EH (cell line): ENCODE results near the gene SIK3.
"Not testable (repeated sequence)": the region's sequence is repeated elsewhere in the genome, so short reads cannot be mapped to it uniquely, and the experiment has no call there.

ENCODE experiments used
- DNase-seq: peaks from one replicate; pipeline ENCODE4 v3.0.0-alpha.2; 2015; ENCODE audit warnings: low read depth

Gene SIK3

DNA sequence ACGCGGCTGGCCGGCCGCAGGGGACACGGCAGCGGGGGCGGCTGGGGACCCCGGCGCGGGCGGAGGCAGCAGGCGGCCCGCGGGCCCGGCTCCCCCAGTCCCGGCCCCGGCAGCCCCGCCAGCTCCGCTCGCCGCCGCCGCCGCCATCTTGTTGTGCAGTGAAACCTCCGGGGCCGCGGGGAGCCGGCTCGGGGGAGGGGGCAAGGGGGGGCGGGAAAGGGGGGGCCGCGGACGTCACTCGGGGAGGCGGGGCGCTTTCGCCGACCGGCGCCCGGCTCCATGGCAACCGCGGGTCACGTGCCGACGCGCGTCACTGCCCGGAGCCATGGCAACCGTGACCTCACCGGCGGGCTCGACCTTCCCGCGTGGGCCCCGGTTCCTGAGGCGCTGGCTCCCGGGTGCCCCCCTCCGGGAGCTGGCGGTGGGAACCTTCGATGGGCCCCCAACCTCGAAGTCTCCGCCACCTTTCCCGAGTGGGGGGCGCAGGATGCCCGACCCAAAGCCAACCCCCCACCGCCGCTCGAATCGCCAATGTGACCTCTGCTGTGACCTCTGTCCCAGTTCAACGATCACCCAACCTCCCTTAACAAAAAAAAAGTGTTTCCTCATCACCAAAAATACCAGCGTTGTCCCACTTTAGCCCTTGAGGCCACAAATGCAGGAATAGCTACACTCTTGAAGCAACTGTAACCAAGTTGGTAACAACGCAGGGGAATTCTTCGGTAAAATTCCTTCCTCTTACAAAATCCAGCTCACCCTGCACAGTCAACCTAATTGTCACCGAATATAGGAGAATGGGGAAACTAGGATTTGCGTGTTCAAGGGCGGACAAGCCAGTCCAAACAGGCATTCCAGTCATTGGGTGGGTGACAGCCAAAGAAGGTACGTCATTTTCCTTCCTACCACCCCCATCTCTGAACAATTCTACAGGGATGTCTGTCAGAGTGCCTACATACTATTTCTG, at the start of gene SIK3:
Gene SIK3, minus strand, starts transcription at position 160 of the 964 bp plus-strand sequence. Its CDS starts 13 bp downstream, at position 147.
- peak; percentile 91 for DNase-seq

- peak; percentile 46 for DNase-seq
Measured at GRCh38 chr11:117146521-117146920, 48.3 kb upstream of the SIK3 start.

- DNase-seq = peak; percentile 54
Measured at GRCh38 chr11:117145393-117145761, 47.1 kb upstream of the SIK3 start.

DNA sequence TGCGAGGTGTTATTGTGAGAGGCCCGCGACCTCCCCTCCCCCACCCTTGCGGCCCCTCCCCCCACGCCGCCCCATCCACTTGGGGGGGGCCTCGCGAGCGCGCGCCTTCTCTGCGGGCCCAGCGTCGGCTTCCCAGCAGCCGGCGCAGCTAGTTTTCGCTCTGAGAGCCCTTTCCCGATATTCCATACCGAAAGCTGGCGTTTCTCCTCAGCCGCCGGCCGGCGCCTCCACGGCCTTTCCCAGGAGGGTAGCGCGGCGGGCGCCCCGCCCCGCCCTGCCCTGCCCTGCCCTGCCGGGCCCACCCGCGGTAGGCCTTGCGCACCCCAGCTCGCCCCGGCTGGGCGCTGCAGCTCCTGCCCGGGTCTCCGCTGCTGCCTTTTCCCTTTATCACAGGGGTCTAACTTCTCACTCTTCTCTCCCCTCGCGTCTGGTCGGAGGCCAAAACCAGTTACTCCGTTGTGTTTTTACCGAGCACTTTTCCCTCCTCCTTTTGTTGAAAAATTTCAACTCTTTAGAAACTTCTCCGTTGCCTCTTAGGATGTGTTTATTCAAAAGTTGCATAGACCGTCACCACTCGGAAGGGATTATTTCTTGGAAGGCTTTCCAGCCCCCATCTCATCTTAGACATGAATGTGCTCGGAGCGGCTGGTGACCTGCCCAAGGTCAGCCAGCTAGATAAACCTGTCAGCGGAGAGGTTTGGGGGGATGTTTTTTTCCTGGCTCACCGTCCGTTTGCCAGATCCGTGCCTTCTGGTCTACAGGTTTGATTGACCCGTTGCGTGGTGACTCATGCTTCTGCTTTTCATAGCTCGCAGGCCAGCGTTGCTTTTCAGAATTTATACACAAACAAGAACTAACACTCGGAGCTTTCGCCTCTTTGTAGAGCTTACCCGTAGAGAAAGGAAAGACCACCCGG, 46.5 kb upstream of the SIK3 start:
- peak; percentile 79 for DNase-seq

DNA sequence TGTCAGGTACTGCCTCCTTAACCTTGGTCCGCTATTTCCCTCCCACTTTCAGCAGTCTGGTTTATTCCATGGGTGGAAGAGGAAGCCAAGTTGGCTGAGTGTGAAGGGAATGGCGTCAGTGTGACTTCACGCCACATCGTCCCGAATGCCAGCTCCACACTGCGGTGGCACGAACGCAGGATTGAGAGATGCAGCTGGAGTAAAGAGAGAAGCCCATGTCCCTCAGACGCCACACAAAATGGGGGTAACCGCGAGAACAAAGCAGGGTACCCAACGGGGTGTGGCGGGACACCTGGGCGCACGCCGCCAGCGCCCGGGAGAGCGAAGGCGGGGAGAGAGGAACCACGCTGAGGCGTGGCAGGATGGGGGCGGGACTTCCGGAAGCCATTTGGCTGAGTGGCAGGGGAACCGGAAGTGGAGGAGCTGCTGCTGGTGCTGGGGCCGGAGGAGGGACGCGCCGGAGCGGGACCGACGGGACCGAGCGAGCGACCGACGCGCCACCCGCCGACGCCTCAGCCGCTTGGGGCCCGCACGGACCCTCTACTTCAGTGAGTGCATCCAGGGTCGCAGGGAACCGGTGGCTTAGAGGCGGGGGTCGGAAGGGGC, 45.7 kb upstream of the SIK3 start, which contains the start of gene PAFAH1B2:
Gene PAFAH1B2, plus strand, starts transcription at position 417 of the 606 bp plus-strand sequence. CDS start 8,161 bp downstream, outside the sequence.
- DNase-seq = peak; percentile 95

GRCh38 chr11:117143390-117143789, 45.2 kb upstream of the SIK3 start:
- peak; percentile 59 for DNase-seq

DNA sequence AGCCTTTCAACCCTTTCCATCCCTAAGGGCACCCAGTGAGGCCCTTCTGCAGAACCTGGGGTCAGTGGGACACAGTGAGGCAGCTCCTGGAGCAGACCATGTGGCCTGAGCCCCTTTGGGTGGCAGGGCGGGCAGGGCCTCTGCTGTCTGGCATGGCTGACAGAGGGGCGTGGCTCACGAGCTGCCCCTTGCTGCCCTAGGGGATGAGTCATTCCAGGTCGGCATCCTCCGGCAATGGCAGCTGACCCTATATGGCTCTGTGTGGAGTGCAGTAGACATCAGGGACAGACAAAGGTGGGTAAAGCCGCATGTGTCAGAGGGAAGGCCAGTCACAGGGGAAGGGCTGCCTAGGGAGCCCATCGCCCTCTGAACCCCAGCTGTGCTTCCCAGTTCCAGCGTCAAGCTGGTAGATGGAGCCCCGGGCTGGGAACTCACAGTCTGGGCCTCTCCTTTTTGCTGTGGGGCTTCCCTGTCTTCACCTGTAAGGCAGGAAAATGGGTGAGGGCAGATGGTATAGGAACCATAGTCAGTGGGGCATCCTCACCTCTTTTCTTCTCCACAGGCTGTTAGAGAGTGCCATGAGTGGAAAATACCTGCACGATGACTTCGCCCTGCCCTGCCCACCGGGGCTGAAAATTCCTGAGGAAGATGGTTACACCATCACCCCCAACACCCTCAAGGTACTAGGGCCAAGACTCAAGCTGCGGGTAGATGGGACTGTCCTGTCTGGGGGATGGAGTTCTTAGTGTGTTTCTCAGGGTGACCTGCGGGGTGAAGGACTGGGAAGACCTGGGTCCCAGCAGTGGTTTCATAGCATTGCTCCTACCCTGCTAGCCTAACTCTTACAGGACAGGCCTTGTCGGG, 39.2 kb upstream of the SIK3 start:
- DNase-seq = not testable (repeated sequence)

- DNase-seq = not testable (repeated sequence)
Measured at GRCh38 chr11:117134979-117135378, 36.8 kb upstream of the SIK3 start.

DNA sequence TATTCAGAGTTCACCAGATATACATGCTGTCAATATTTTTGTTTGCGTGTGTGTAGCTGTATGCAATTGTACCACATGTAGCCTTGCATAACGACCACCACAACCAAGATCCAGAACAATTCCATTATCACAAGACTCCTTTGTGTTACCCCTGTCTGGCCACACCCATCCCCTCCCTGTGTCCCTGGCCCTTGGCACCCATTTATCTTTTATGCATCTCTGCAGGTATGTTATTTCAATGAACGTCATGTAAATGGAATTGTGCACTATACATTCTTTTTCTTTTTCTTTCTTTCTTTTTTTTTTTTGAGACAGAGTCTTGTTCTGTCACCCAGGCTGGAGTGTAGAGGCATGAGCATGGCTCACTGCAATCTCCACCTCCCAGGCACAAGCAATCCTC, 36.2 kb upstream of the SIK3 start:
- no peak for DNase-seq

- no peak for DNase-seq
Measured at GRCh38 chr11:117130879-117131278, 32.7 kb upstream of the SIK3 start.

GRCh38 chr11:117130396-117130795, 32.2 kb upstream of the SIK3 start:
- DNase-seq = not testable (repeated sequence)

DNA sequence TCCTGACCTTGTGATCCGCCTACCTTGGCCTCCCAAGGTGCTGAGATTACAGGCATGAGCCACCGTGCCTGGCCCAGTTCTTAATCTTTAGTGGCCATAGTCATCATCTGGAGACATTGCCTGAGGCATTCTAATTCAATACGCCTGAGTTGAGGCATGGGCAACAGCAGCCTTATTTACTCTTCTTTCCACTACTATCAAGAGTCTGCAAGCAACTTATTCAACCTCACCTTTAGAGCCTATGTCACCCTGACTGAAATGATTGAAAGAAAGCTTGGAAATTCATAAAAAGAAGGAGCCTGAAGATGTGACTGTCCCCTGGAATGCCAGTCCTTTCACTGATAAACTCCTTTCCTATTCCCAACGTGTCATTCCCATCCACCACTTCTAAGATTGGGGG, 30.1 kb upstream of the SIK3 start:
- DNase-seq = no peak

DNA sequence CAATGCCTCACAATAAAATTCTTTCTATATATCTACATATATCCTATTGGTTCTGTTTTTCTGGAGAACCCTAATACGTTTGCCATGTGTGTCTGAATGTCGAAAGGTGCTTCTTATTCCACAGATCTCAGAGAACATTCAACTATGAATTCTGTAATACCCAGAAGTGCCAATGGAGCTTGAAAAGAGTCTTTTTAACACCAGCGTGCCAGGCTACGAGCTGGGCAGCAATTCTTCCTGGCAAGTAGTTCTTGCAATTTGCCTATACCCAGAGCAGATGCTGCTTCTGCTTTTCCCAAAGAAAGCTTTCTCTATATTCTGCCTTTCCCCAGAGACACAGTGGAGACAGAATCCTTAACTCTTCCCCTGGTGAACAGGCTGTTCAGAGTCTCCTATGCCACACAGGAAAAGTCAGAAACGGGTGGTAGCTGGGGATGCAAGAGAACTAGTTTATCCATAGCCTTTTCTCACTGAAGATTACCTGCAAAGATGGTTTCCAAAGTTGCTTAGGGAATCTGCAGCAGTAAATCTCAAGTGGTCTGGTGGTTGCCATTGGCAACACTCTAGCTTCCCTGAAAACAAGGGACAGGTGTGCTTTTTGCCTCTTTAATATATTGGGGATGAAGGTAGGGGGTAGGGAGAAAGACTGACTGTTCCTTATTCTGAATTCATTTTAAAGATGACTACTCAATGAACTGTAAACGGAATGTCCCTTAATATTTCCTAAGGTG, 29.1 kb upstream of the SIK3 start:
- DNase-seq = no peak

DNA sequence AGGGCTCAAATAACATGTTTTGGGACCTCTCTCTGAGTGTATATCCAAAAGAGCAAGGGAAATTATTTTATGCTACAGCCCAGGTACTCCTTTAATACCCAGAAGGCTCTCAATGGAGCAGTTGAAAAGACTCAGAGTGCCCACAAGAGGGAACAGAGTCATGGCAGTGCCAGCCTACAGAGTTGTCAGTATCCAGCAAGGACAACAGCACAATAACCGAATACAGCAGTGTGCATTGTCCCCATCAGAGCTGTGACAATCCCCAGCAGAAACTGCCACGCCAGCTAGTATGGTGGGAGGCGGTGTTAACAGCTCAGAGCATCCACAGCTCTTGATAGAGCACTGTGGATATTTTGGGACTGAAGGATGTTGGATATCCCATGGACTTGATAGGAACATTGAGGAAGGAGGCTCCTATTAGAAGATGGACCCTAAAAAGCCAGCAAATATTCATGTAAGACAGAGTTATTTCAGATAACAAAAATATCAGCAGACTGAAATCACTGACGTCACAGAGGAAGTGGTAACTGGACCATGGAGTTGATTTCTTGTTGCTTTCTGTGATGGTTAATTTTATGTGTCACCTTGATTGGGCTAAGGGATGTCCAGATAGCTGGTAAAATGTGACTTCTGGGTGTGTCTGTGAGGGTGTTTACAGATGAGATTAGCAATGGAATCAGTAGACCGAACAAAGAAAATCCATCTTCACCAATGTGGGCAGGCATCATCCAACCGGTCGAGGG, 28.2 kb upstream of the SIK3 start:
- no peak for DNase-seq

DNA sequence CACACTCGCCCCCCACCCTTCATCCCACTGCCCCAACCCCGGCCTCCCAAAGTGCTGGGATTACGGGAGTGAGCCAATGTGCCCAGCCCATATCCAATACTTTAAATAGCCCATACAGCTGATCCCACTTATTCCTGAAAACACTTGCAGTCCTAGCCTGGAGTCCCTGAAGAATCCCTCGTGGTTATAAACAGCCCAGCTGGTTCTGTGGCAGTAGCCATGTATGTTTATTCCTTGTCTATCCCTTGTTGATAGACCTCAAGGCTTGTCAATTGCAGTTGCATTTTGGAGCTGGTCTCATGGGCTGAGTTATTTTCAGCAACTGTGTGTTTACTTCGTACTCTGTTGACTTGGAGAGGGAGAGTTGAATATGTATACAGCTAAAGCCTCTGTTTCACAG, 24.3 kb upstream of the SIK3 start:
- DNase-seq = no peak

GRCh38 chr11:117121176-117121575, 22.9 kb upstream of the SIK3 start:
- peak; percentile 61 for DNase-seq

- no peak for DNase-seq
Measured at GRCh38 chr11:117117681-117118080, 19.5 kb upstream of the SIK3 start.

DNA sequence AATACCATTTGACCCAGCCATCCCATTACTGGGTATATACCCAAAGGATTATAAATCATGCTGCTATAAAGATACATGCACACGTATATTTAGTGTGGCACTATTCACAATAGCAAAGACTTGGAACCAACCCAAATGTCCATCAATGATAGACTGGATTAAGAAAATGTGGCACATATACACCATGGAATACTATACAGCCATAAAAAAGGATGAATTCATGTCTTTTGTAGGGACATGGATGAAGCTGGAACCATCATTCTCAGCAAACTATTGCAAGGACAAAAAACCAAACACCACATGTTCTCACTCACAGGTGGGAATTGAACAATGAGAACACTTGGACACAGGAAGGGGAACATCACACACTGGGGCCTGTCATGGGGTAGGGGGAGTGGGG, 14.7 kb upstream of the SIK3 start:
- not testable (repeated sequence) for DNase-seq

- DNase-seq = not testable (repeated sequence)
Measured at GRCh38 chr11:117112497-117112896, 14.3 kb upstream of the SIK3 start.
